Measurements from ENCODE around the gene DDC.
"Not testable (repeated sequence)": the region's sequence is repeated elsewhere in the genome, so short reads cannot be mapped to it uniquely, and the experiment has no call there.

DDC gene

DNA sequence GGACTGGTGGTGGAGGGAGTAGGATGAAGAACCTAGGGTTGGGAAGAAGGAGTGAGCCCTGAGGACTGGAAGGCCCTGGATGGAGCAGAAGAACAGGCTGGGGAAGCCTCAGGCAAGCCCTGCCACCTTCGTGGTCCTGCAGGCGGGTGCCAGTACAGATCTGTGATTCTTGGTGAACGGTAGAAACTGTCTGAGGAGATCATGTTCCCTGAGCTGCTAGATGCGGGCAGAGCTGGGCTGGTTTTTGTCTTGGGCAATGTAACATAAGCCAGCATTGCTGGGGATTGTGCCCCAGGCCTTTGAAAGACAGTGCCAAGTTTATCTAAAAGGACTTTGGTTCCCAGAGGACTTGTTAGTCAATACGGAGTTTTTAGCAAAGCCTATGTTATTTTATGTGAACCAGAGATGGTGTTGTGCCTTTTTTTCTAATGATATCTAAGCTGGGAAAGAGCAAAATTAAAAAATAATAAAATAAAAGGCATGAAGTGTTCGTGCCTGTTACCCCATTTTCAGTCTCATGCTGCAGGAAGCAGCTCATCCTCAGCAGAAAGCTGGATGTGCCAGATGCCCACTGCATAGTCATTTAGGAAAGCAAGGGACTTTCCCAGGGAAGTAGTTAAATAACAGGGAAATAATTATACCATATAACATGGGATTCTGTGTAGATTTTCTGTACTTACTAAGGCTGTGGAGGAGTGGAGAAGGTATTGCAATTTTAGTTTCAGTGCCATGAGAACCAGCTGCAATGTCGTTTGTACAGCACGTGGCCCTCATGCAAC lies 90.6 kb downstream of the DDC start:
- in situ Hi-C loops (cut with HindIII; ENCODE audit: low pct_unique_long_range_greater_than_20kb, low sequenced_read_pairs) = no loop called here
- no peak for TF ChIP-seq JUND (IDR thresholded peaks at IDR 0.05; ENCODE audit: low read depth)
- DNase-seq (ENCODE audit: low read depth in 1 of 2, low spot score in 1 of 2) = peak in 1 of 2 experiments; percentile 16

DNA sequence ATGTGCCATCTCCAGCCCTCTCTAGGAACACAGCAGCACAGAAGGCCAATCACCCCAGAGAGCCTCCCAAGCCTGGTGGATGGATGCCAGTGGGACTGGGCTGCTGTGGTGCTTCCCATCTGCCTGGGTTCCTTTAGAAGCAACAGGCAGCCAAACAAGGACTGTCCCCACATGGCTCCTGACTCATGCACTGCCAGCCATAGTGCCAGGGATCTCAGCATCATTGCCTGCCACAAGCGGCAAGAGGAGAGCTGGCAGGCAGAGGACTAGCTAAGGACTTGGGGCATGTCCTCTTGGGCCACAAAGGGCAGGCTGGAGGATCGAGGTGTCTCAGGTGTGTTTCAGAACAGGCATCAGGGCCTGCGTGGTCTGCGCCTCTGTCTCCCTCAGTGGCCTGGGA lies 91.7 kb downstream of the DDC start:
- DNase-seq (ENCODE audit: low read depth in 1 of 2, low spot score in 1 of 2) = no peak
- TF ChIP-seq JUND (IDR thresholded peaks at IDR 0.05; ENCODE audit: low read depth) = no peak
- in situ Hi-C loops (cut with HindIII; ENCODE audit: low pct_unique_long_range_greater_than_20kb, low sequenced_read_pairs) = no loop called here

DNA sequence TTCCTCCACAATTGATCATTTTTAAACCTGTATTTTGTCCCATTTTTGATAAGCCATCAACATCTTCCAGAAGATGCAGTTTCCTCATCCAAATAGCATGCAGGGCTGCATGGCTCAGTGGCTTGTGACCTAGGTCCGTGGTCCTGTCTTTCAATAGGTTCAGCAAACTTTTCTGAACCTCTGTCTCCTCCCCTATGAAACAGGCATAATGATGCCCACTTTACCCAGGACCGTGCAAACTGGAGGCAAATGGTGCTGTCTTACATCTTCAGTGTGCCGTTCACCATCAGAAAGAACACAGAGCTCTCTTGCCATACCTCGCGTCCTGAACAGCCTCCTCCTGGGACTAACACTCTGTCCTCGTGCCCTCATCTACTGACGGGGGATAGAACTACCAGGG lies 92.8 kb downstream of the DDC start:
- no peak for TF ChIP-seq JUND (IDR thresholded peaks at IDR 0.05; ENCODE audit: low read depth)
- no peak for DNase-seq (ENCODE audit: low read depth in 1 of 2, low spot score in 1 of 2)
- in situ Hi-C loops (cut with HindIII; ENCODE audit: low pct_unique_long_range_greater_than_20kb, low sequenced_read_pairs) = no loop called here

DNA sequence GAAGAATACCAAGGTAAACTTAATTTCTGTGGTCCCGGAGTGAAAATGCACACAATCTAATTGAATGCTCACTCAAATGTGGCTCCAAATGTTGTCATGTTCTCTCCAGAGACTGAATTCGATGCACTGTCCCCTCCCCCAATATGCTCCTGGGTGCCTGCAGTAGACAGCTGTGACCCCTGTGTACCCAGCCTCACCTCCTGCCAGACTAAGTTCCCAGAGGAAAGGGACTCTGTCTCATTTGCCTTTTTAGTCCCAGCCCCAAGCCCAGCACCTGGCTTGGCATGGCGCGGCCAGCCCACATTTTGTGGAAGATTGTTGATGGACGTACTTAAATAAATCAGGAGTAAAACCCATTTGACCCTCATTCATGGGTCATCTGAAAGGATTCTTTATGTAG lies 93.2 kb downstream of the DDC start:
- in situ Hi-C loops (cut with HindIII; ENCODE audit: low pct_unique_long_range_greater_than_20kb, low sequenced_read_pairs) = no loop called here
- no peak for TF ChIP-seq JUND (IDR thresholded peaks at IDR 0.05; ENCODE audit: low read depth)
- DNase-seq (ENCODE audit: low read depth in 1 of 2, low spot score in 1 of 2) = no peak

DNA sequence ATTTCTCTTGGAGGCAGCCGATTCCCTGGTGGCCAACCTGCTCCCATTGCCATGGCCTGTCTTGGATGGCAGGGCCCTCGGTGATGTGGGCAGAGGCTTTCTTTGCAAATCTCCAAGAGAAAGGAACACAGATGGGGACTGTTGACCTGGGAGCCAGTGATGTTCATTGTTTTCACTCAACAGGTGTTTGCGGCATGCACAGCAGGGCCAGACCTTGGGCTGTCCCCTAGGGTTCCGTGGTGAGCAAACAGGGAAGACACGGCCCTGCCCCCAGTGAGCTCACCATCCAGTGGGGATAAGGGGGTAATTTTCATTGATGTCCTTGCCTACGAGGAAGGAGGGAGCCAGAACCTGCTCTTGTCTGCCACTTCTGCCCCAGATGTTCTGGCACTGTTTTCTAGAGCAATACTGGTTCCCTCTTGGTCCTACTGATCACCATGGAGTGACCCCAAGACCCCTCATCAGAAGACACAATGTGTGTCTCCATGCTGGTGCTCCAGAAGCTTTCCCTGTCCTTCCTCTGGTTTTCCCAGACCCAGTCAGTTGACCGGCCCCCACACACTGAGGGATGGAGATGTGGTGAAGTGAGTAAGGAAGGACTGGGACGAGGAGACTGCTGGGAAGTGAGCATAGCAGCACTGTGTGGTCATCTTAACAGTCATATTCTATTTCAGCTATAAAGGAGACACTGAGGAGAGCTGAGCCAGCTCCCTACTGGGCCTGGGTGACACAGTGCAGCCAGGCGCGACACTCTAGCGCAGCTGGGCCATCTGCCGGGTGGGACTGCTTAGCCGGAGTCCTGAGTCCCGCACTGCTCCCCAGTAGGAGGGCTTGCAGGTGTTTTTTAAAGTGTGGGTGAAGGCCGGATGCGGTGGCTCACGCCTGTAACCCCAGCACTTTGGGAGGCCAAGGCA lies 94.7 kb downstream of the DDC start:
- TF ChIP-seq JUND (IDR thresholded peaks at IDR 0.05; ENCODE audit: low read depth) = no peak
- DNase-seq (ENCODE audit: low read depth in 1 of 2, low spot score in 1 of 2) = no peak
- in situ Hi-C loops (cut with HindIII; ENCODE audit: low pct_unique_long_range_greater_than_20kb, low sequenced_read_pairs) = no loop called here

DNA sequence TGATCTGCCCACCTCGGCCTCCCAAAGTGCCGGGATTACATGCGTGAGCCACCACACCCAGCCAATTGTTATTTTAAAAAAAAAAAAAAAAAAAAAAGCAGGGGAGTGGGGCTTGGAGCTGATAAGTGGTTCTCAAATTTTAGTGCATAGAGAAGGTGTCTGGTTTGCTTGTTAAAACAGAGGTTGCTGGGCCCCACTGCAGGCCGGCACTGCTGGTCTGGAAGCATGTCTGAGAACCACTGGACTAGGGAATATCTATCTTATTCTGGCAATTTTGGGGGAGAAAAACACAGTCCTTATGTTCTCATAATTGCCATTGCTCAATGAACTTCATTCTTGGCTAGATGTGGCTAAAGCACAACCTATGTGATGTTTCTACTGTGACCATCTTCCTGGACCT lies 96.0 kb downstream of the DDC start:
- no peak for DNase-seq (ENCODE audit: low read depth in 1 of 2, low spot score in 1 of 2)
- in situ Hi-C loops (cut with HindIII; ENCODE audit: low pct_unique_long_range_greater_than_20kb, low sequenced_read_pairs) = no loop called here
- no peak for TF ChIP-seq JUND (IDR thresholded peaks at IDR 0.05; ENCODE audit: low read depth)

DNA sequence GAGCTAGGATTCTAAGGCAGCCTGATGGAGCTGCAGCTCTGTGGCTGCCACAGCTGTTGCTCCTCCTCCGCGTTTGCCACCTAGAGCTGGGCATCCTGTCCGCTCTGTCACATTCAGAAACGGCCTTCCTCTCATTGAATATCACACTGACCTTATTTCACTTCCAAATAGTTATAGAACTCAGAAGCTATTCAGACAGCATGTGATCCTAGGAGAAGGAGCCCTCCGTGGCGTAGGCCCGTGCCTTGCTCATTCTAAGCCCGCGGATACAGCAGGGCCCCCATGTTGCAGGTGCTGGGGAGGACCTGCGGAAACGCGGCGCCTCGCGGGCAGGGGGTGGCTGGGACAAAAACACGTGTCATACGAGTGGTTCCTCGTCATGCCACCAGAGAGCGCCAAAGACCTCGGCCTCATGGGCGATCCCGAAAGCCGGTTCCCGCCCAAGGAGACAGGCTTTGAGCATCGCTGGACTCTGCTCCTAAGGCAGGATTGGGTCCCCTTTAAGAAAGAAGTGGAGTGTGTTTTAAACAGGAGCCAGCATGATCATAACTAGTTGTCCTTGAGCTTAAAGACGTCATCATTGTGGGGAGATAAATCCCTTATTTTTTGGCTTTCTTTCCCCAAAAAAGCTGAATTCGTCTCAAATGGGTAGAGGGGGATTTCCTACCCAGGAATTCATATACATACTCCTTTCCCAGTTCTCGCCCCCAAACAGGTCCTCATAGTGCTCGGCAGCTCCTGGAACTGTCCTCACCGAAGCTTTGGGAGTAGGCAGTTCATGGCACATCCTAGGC lies 97.2 kb downstream of the DDC start:
- no peak for TF ChIP-seq JUND (IDR thresholded peaks at IDR 0.05; ENCODE audit: low read depth)
- peak; percentile 70 to 86 for DNase-seq (ENCODE audit: low read depth in 1 of 2, low spot score in 1 of 2)
- in situ Hi-C loops (cut with HindIII; ENCODE audit: low pct_unique_long_range_greater_than_20kb, low sequenced_read_pairs) = no loop called here

DNA sequence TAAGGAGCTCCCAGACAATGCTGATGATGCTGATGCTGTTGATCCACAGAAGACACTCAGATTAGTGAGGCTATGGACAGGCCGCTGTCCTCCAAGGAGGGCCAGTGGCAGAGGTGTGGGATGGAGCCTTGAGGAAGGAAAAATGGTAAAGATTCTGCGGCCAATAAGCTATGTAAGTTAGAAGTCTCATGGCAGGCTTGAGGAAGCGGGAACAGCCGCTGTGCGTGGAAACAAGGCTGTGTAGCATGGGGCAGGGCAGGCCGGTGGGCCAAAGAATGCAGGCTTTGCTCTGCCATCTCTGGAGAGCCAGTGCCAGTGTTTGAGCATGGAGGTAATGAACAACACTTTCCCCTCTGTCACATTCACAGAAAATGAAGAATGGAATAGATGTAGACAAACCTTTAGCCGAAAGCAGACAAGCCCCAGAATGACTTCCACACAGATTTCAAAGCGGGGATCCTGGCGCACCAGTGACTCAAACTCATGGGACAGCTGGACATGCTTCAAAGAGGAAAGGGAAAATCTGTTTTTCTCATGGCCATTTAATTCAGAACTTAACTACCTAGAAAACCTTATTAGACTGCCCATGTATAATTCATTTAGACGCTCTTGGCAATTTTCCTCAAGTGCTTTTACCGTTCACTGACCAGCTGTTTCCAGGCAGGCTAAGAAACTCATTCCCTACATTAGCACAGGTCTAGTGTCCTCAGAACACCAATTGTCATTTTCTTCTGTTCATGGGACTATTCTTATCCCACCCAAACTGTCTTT lies 98.2 kb downstream of the DDC start:
- DNase-seq (ENCODE audit: low read depth in 1 of 2, low spot score in 1 of 2) = no peak
- TF ChIP-seq JUND (IDR thresholded peaks at IDR 0.05; ENCODE audit: low read depth) = no peak
- in situ Hi-C loops (cut with HindIII; ENCODE audit: low pct_unique_long_range_greater_than_20kb, low sequenced_read_pairs) = no loop called here

DNA sequence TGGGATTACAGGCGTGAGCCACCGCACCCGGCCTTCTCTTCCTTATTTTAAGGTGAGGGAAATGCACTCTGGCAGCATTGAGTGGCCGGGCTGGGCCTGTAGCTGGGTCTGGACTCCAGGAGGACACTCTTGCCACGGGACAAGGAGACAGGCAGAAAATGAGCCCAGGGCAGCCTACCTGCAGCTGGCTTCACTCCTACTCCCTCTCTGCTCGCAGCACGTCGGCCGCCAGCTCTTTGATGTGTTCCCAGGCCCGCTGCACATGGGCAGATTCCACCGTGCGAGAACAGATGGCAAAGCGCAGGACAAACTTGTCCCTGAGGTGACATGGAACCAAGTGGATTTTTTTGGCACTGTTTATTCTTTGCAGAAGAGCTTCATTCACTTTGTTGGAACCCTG lies 102.2 kb downstream of the DDC start:
- TF ChIP-seq JUND (IDR thresholded peaks at IDR 0.05; ENCODE audit: low read depth) = no peak
- no peak for DNase-seq (ENCODE audit: low read depth in 1 of 2, low spot score in 1 of 2)
- in situ Hi-C loops (cut with HindIII; ENCODE audit: low pct_unique_long_range_greater_than_20kb, low sequenced_read_pairs) = no loop called here

DNA sequence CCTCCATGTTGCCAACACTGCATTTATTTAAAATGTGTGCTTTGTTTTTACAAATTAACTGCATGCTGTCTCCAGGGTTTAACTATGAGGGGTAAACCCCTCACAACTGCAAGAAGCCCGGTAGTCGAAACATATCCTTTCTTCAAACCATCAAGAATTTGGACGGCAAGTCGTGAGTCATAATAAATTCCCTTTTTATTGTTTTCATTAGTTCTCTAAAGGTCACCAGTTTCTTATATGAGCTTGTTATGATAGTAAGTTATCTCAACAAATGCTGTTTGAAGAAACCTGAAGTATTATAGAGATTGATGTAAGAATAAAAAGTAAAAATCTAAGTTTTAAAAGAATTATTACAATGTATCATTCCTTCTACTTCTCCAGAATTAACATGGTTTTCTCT lies 102.8 kb downstream of the DDC start:
- no peak for TF ChIP-seq JUND (IDR thresholded peaks at IDR 0.05; ENCODE audit: low read depth)
- in situ Hi-C loops (cut with HindIII; ENCODE audit: low pct_unique_long_range_greater_than_20kb, low sequenced_read_pairs) = no loop called here
- no peak for DNase-seq (ENCODE audit: low read depth in 1 of 2, low spot score in 1 of 2)

DNA sequence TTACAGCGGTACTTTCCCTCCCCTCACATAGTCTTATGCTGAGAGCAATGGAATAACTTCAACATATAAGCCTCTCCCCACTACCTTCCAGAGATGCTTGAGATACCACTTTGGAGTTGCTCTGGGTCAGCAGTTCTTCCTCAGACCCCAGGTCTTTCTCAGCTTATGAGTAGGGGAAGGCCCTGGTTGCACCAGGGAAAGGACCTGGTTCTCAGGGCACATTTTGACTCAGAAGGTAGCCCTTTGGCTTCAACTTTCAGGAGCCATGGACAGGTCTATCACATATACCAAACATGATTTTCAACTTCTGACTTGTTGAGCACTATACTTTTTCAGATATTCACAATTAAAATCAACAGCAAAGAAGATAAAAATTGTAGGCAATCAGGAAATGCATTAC lies 103.5 kb downstream of the DDC start:
- DNase-seq (ENCODE audit: low read depth in 1 of 2, low spot score in 1 of 2) = no peak
- in situ Hi-C loops (cut with HindIII; ENCODE audit: low pct_unique_long_range_greater_than_20kb, low sequenced_read_pairs) = no loop called here
- no peak for TF ChIP-seq JUND (IDR thresholded peaks at IDR 0.05; ENCODE audit: low read depth)

DNA sequence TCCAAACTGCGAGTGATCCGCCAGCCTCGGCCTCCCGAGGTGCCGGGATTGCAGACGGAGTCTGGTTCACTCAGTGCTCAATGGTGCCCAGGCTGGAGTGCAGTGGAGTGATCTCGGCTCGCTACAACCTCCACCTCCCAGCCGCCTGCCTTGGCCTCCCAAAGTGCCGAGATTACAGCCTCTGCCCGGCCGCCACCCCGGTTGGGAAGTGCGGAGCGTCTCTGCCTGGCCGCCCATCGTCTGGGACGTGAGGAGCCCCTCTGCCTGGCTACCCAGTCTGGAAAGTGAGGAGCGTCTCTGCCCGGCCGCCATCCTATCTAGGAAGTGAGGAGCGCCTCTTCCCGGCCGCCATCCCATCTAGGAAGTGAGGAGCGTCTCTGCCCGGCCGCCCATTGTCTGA lies 106.0 kb downstream of the DDC start:
- DNase-seq (ENCODE audit: low read depth in 1 of 2, low spot score in 1 of 2); in situ Hi-C loops (cut with HindIII; ENCODE audit: low pct_unique_long_range_greater_than_20kb, low sequenced_read_pairs): not testable (repeated sequence)

DNA sequence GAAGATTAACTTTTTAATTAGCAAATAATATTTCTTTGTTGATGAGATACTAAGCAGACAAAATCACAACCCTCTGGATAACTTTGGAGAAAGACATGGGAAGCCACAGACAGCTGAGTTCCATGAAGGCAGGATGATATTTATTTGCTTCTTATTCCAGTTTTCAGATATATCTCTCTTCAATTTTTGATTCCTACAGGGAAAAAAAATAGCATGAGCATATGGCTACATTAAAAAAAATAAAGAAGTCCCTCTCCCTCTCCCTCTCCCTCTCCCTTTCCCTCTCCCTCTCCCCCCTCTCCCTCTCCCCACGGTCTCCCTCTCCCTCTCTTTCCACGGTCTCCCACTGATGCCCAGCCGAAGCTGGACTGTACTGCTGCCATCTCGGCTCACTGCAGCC lies 106.6 kb downstream of the DDC start:
- in situ Hi-C loops (cut with HindIII; ENCODE audit: low pct_unique_long_range_greater_than_20kb, low sequenced_read_pairs); DNase-seq (ENCODE audit: low read depth in 1 of 2, low spot score in 1 of 2): not testable (repeated sequence)

Data from T47D (cell line).